GM18526 (cell line): ENCODE data around the gene LRP1B.

Experiments
- POLR2A ChIP-seq: IDR thresholded peaks from 3 replicates; pipeline ENCODE4 v1.6.1; 2011; ENCODE audit not compliant: insufficient read length; ENCODE audit errors: extremely low read depth

The LRP1B gene

GRCh38 chr2:141959016-141959415 is 171.8 kb downstream of the LRP1B start:
- TF ChIP-seq POLR2A = no peak

GRCh38 chr2:141957827-141958450 is 172.9 kb downstream of the LRP1B start:
- TF ChIP-seq POLR2A = no peak

- no peak for TF ChIP-seq POLR2A
Measured at GRCh38 chr2:141957321-141957720, 173.5 kb downstream of the LRP1B start.

GRCh38 chr2:141947396-141948114 is 183.3 kb downstream of the LRP1B start:
- no peak for TF ChIP-seq POLR2A

GRCh38 chr2:141946016-141946415 is 184.8 kb downstream of the LRP1B start:
- no peak for TF ChIP-seq POLR2A

GRCh38 chr2:141943918-141944317 is 186.9 kb downstream of the LRP1B start:
- TF ChIP-seq POLR2A = no peak

- no peak for TF ChIP-seq POLR2A
Measured at GRCh38 chr2:141942006-141942789, 188.6 kb downstream of the LRP1B start.

- TF ChIP-seq POLR2A = no peak
Measured at GRCh38 chr2:141941210-141941714, 189.6 kb downstream of the LRP1B start.

- TF ChIP-seq POLR2A = no peak
Measured at GRCh38 chr2:141940709-141941108, 190.1 kb downstream of the LRP1B start.

GRCh38 chr2:141933226-141933625 is 197.6 kb downstream of the LRP1B start:
- no peak for TF ChIP-seq POLR2A

- no peak for TF ChIP-seq POLR2A
Measured at GRCh38 chr2:141932261-141932660, 198.6 kb downstream of the LRP1B start.

GRCh38 chr2:141931797-141932196 is 199.0 kb downstream of the LRP1B start:
- TF ChIP-seq POLR2A = no peak

GRCh38 chr2:141930803-141931202 is 200.0 kb downstream of the LRP1B start:
- TF ChIP-seq POLR2A = no peak

GRCh38 chr2:141929331-141930252 is 201.2 kb downstream of the LRP1B start:
- no peak for TF ChIP-seq POLR2A

GRCh38 chr2:141928476-141928875 is 202.3 kb downstream of the LRP1B start:
- TF ChIP-seq POLR2A = no peak
